ENCODE measurements around the gene COLEC11.
"Not testable (repeated sequence)": the region's sequence is repeated elsewhere in the genome, so short reads cannot be mapped to it uniquely, and the experiment has no call there.

DNA sequence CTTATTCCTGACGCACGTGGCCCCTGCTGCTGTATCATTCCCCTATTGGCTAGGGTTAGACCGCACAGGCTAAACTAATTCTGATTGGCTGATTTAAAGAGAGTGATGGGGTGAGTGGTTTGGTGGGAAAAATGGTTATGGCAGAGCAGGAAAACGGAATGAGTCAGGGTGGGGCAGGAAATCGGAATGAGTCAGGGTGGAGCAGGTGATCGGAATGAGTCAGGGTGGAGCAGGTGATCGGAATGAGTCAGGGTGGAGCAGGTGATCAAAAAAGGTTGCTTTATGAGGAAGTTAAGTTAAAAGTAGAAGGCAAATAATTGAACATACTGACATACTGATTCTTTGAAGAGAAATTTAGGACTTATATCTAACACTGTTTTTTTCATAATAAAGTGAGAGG is 65.7 kb downstream of the COLEC11 start:
- TF ChIP-seq ARNTL (CRISPR knock-in tag; IDR thresholded peaks at IDR 0.05; ENCODE audit: borderline replicate concordance, low read depth); SNAI2 (CRISPR knock-in tag; IDR thresholded peaks at IDR 0.05); CSDC2 (CRISPR knock-in tag; IDR thresholded peaks at IDR 0.05): not testable (repeated sequence)
